LNCaP clone FGC (cell line): ENCODE data around the gene SLC19A1.

Experiments used
- DNase-seq: peaks from one replicate; pipeline ENCODE4 v3.0.0-alpha.2; 2011; ENCODE audit warnings: low read depth
- H3K4me3 ChIP-seq: 2 replicates; pipeline ENCODE4 v1.5.1; 2011; ENCODE audit warnings: mild to moderate bottlenecking, low read depth, low read length, control low read depth
- CTCF ChIP-seq: IDR thresholded peaks from 2 replicates; pipeline ENCODE4 v1.5.1; 2012; ENCODE audit warnings: mild to moderate bottlenecking; ENCODE audit not compliant: control insufficient read depth, insufficient read depth; ENCODE audit errors: extremely low read depth

The SLC19A1 gene

GRCh38 chr21:45552696-45553391, 10.6 kb upstream of the SLC19A1 start:
- no peak for DNase-seq
- H3K4me3 ChIP-seq, result no peak overlapping the region
- TF ChIP-seq CTCF, result no peak

- TF ChIP-seq CTCF, result no peak
- no peak overlapping the region for H3K4me3 ChIP-seq
- no peak for DNase-seq
Measured at GRCh38 chr21:45551783-45552695, 9.8 kb upstream of the SLC19A1 start.

- no peak for TF ChIP-seq CTCF
- no peak for DNase-seq
- H3K4me3 ChIP-seq, result no peak overlapping the region
Measured at GRCh38 chr21:45551316-45551715, 9.1 kb upstream of the SLC19A1 start.

GRCh38 chr21:45550522-45551210, 8.4 kb upstream of the SLC19A1 start:
- no peak overlapping the region for H3K4me3 ChIP-seq
- DNase-seq, result no peak
- TF ChIP-seq CTCF, result no peak

- no peak for DNase-seq
- H3K4me3 ChIP-seq, result no peak overlapping the region
- no peak for TF ChIP-seq CTCF
Measured at GRCh38 chr21:45549626-45550463, 7.6 kb upstream of the SLC19A1 start.
